ENCODE measurements around the gene MYO5B. TPM values are rescaled to one million over a fixed set of nuclear protein-coding genes. Genes with fewer than 3 reads are reported as not detected.

MYO5B gene
- total RNA-seq, 4 donors from 2014 or later = 0.29 to 14.7 (median 1.2) TPM

GRCh38 chr18:49886891-49887764 is 307.8 kb downstream of the MYO5B start:
- Histone ChIP-seq H3K36me3 (no peaks in the 10 kb centered on the region), H3K27me3 (no peaks in the 10 kb centered on the region), H3K27ac (no peak overlapping the region), H3K4me1 (no peaks in the 10 kb centered on the region), H3K9me3 (no peaks in the 10 kb centered on the region), H3K4me3 (no peak overlapping the region)
- DNase-seq = no peak
- TF ChIP-seq POLR2A (IDR thresholded peaks at IDR 0.05) = no peak
- no peak for TF ChIP-seq CTCF (IDR thresholded peaks at IDR 0.05)
- intact Hi-C loops (cut with DNase I; ENCODE audit: low total_unique reads) = no loop called here

GRCh38 chr18:49884959-49885358 is 310.0 kb downstream of the MYO5B start:
- H3K27me3 ChIP-seq = no peaks in the 10 kb centered on the region
- no peak overlapping the region for H3K27ac ChIP-seq
- H3K36me3 ChIP-seq = no peaks in the 10 kb centered on the region
- H3K4me3 ChIP-seq = no peak overlapping the region
- H3K4me1 ChIP-seq = no peaks in the 10 kb centered on the region
- TF ChIP-seq CTCF (IDR thresholded peaks at IDR 0.05) (no peak), POLR2A (IDR thresholded peaks at IDR 0.05) (no peak)
- no peak for DNase-seq
- no peaks in the 10 kb centered on the region for H3K9me3 ChIP-seq
- intact Hi-C loops (cut with DNase I; ENCODE audit: low total_unique reads) = no loop called here

GRCh38 chr18:49884465-49884864 is 310.5 kb downstream of the MYO5B start:
- H3K36me3 ChIP-seq = no peaks in the 10 kb centered on the region
- no peaks in the 10 kb centered on the region for H3K4me1 ChIP-seq
- no peaks in the 10 kb centered on the region for H3K9me3 ChIP-seq
- intact Hi-C loops (cut with DNase I; ENCODE audit: low total_unique reads) = no loop called here
- no peak overlapping the region for H3K4me3 ChIP-seq
- no peak overlapping the region for H3K27ac ChIP-seq
- H3K27me3 ChIP-seq = no peaks in the 10 kb centered on the region
- no peak for DNase-seq
- TF ChIP-seq CTCF (IDR thresholded peaks at IDR 0.05) (no peak), POLR2A (IDR thresholded peaks at IDR 0.05) (no peak)

DNA sequence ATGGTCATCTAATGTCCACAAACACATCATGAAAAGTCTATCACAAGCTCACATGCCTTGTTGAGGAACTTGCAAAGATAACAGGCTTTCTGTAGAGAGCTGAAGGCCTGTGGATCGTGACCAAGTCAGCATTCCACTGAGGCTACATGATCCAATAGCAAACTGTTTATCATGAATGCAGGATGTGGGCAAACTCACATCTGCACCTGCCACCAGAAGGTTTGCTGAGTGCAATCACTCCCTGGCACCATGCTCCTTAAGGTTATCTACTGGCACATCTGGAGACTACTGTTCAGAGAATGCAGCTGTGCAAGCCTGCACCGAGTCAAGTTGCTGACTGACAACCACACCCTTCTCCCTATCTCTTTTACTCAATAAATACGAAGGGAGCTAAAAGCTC is 314.3 kb downstream of the MYO5B start:
- DNase-seq = no peak
- H3K9me3 ChIP-seq = no peaks in the 10 kb centered on the region
- intact Hi-C loops (cut with DNase I; ENCODE audit: low total_unique reads) = no loop called here
- H3K36me3 ChIP-seq = no peaks in the 10 kb centered on the region
- no peaks in the 10 kb centered on the region for H3K27me3 ChIP-seq
- H3K27ac ChIP-seq = no peak overlapping the region
- TF ChIP-seq CTCF (IDR thresholded peaks at IDR 0.05) = no peak
- H3K4me1 ChIP-seq = no peaks in the 10 kb centered on the region
- H3K4me3 ChIP-seq = no peak overlapping the region

GRCh38 chr18:49879271-49879580 is 315.7 kb downstream of the MYO5B start:
- no peak overlapping the region for H3K27ac ChIP-seq
- TF ChIP-seq CTCF (IDR thresholded peaks at IDR 0.05) = no peak
- no peak for TF ChIP-seq POLR2A (IDR thresholded peaks at IDR 0.05)
- H3K9me3 ChIP-seq = no peaks in the 10 kb centered on the region
- H3K4me3 ChIP-seq = no peak overlapping the region
- DNase-seq = no peak
- no peaks in the 10 kb centered on the region for H3K36me3 ChIP-seq
- no peaks in the 10 kb centered on the region for H3K27me3 ChIP-seq
- H3K4me1 ChIP-seq = no peaks in the 10 kb centered on the region
- intact Hi-C loops (cut with DNase I; ENCODE audit: low total_unique reads) = no loop called here
